Prostate gland (tissue), 2 donors: ENCODE measurements around the gene RD3L. TPM values are rescaled to one million over a fixed set of nuclear protein-coding genes. Genes with fewer than 3 reads are reported as not detected.
"Not testable (repeated sequence)": the region's sequence is repeated elsewhere in the genome, so short reads cannot be mapped to it uniquely, and the experiment has no call there.

Experiments used
- DNase-seq: peaks from one replicate; pipeline ENCODE4 v3.0.0-alpha.2; 2019; ENCODE audit warnings: low spot score
- H3K27ac ChIP-seq, 2 donors: fragments of 200-600 bp; sonication (generic); 2 replicates each; pipeline ENCODE4 v1.5.1; 2017 to 2019
- H3K27me3 ChIP-seq: fragments of 200-600 bp; sonication (generic); replicated peaks from 2 replicates; pipeline ENCODE4 v1.5.1; 2019; ENCODE audit not compliant: insufficient read depth
- H3K36me3 ChIP-seq, 2 donors: fragments of 200-600 bp; sonication (generic); 1 replicate in 1 of 2; 2 replicates in 1 of 2; pipeline versions ENCODE4 v1.5.1 to v1.8.1; 2017 to 2019
- H3K4me1 ChIP-seq: fragments of 200-600 bp; sonication (generic); replicated peaks from 2 replicates; pipeline ENCODE4 v1.5.1; 2019
- H3K4me3 ChIP-seq, 2 donors: fragments of 200-600 bp; sonication (generic); 2 replicates each; pipeline ENCODE4 v1.5.1; 2017 to 2019
- H3K9me3 ChIP-seq: fragments of 200-600 bp; sonication (generic); 2 replicates; pipeline ENCODE4 v1.5.1; 2017
- POLR2A ChIP-seq: fragments of 450-650 bp; IDR thresholded peaks from one replicate; pipeline ENCODE4 v1.6.1; 2016; ENCODE audit warnings: antibody characterized with exemption, mild to moderate bottlenecking
- POLR2AphosphoS5 ChIP-seq: sonication (generic); formaldehyde crosslinking; IDR thresholded peaks from one replicate; pipeline ENCODE4 v1.6.1; 2017; ENCODE audit warnings: antibody characterized with exemption
- WGBS: methylation state at CpG from one replicate; pipeline ENCODE4 v1.1.5; 2018; 5-methylcytosine and 5-hydroxymethylcytosine counted together
- intact Hi-C: fragments of 100-400 bp; cut with DNase I; formaldehyde crosslinking; loops from one replicate; pipeline ENCODE4 v1.14.2; 2022
- total RNA-seq, 2 donors: library from RNA; depleted of rRNA; stranded (reverse); fragments of >200 nt; gene quantifications; one replicate each; pipeline ENCODE4 v1.1.0, GENCODE V29; 2016
- TF ChIP-seq, protein P1 (sequence below), 4 experiments: fragments of 200-600 bp in 2 of 4; fragments of 450-650 bp in 2 of 4; sonication (generic) in 2 of 4; IDR thresholded peaks; 1 replicate in 3 of 4; 2 replicates in 1 of 4; pipeline ENCODE4 v1.5.1; 2016 to 2019; ENCODE audit warnings: antibody characterized with exemption in 4 of 4, mild to moderate bottlenecking in 2 of 4, moderate library complexity in 2 of 4

Gene RD3L
- total RNA-seq, 2 donors from 2014 or later = not detected

GRCh38 chr14:103928011-103928890 lies 14.1 kb downstream of the RD3L start, which contains the start of gene TDRD9:
Gene TDRD9, plus strand, starts transcription at chr14:103928456. Its CDS starts 54 bp downstream, at chr14:103928510.
- TF ChIP-seq, protein P1, sequence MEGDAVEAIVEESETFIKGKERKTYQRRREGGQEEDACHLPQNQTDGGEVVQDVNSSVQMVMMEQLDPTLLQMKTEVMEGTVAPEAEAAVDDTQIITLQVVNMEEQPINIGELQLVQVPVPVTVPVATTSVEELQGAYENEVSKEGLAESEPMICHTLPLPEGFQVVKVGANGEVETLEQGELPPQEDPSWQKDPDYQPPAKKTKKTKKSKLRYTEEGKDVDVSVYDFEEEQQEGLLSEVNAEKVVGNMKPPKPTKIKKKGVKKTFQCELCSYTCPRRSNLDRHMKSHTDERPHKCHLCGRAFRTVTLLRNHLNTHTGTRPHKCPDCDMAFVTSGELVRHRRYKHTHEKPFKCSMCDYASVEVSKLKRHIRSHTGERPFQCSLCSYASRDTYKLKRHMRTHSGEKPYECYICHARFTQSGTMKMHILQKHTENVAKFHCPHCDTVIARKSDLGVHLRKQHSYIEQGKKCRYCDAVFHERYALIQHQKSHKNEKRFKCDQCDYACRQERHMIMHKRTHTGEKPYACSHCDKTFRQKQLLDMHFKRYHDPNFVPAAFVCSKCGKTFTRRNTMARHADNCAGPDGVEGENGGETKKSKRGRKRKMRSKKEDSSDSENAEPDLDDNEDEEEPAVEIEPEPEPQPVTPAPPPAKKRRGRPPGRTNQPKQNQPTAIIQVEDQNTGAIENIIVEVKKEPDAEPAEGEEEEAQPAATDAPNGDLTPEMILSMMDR (IDR thresholded peaks at IDR 0.05) = no peak
- TF ChIP-seq POLR2AphosphoS5 = no peak
- no peak for TF ChIP-seq POLR2A
- 69% methylated on average over 63 of the region's 97 CpGs for WGBS
- Histone ChIP-seq H3K27me3 (no peaks in the 10 kb centered on the region), H3K36me3 (no peaks in the 10 kb centered on the region), H3K27ac (no peak within 1 kb of the TSS), H3K4me1 (no peaks in the 10 kb centered on the region), H3K4me3 (no peak within 1 kb of the TSS), H3K9me3 (no peaks in the 10 kb centered on the region)
- DNase-seq = no peak
- intact Hi-C loops = no loop called here

DNA sequence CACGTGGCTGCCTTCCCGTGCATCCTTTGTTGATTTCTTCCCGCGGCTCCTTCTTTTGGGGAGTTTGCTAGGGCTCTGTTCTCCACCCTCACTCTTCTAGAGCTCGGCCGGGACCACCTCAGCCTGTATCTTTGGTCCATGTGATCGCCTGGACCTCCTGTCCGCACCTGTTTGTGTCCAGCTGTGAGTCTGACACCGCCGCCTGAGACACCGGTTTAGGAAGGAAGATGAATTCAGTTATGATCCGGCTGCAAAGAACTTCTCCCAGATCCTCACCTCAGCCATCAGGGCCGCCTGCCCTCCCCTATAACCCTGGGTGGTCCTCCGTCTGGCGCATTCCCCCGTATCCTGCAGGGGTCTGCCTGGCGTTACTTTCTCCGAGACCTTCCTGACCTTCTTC lies 14.8 kb downstream of the RD3L start:
- Histone ChIP-seq H3K27me3 (no peaks in the 10 kb centered on the region), H3K27ac (no peak overlapping the region), H3K4me1 (no peaks in the 10 kb centered on the region), H3K4me3 (no peak overlapping the region), H3K9me3 (no peaks in the 10 kb centered on the region), H3K36me3 (no peaks in the 10 kb centered on the region)
- DNase-seq = no peak
- intact Hi-C loops = no loop called here
- 96% methylated on average over 18 of the region's 18 CpGs for WGBS
- TF ChIP-seq POLR2A = no peak
- TF ChIP-seq POLR2AphosphoS5 = no peak
- TF ChIP-seq, protein P1 (IDR thresholded peaks at IDR 0.05) = no peak

GRCh38 chr14:103925316-103925715 lies 17.0 kb downstream of the RD3L start:
- intact Hi-C loops = no loop called here
- WGBS = 88% methylated on average over 5 of the region's 5 CpGs
- H3K27ac ChIP-seq = no peak overlapping the region

GRCh38 chr14:103923863-103924262 lies 18.5 kb downstream of the RD3L start:
- no peaks in the 10 kb centered on the region for H3K27me3 ChIP-seq
- no peak overlapping the region for H3K4me3 ChIP-seq
- TF ChIP-seq POLR2AphosphoS5 = no peak
- no peak overlapping the region for H3K27ac ChIP-seq
- no peaks in the 10 kb centered on the region for H3K9me3 ChIP-seq
- intact Hi-C loops = no loop called here
- H3K36me3 ChIP-seq = no peaks in the 10 kb centered on the region
- DNase-seq = no peak
- H3K4me1 ChIP-seq = no peaks in the 10 kb centered on the region
- WGBS = 4% methylated on average over 6 of the region's 6 CpGs

More at GRCh38 chr14:103925316-103925715, 17.0 kb downstream of the RD3L start:
- Histone ChIP-seq H3K36me3 (no peaks in the 10 kb centered on the region), H3K4me3 (no peak overlapping the region), H3K4me1 (no peaks in the 10 kb centered on the region), H3K9me3 (no peaks in the 10 kb centered on the region), H3K27me3 (no peaks in the 10 kb centered on the region)
- TF ChIP-seq, protein P1 (IDR thresholded peaks at IDR 0.05) = no peak
- DNase-seq = no peak

DNA sequence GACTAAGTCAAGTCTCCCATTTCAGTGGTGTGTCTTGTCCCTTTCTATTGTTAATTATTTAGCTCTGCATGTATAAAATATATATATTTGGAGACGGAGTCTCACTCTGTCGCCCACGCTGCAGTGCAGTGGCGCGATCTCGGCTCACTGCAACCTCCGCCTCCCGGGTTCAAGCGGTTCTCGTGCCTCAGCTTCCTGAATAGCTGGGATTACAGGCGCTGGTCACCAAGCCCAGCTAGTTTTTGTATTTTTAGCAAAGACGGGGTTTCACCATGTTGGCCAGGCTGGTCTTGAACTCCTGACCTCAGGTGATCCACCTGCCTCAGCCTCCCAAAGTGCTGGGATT lies 20.5 kb downstream of the RD3L start:
- H3K9me3 ChIP-seq, H3K4me3 ChIP-seq, intact Hi-C loops, H3K27me3 ChIP-seq, H3K4me1 ChIP-seq, H3K27ac ChIP-seq, DNase-seq, H3K36me3 ChIP-seq: not testable (repeated sequence)
- 65% methylated on average over 12 of the region's 12 CpGs for WGBS
